Jurkat, Clone E6-1 (cell line): ENCODE measurements around the gene B3GNT2.

Experiments
- DNase-seq: peaks from one replicate; pipeline ENCODE4 v3.0.0-alpha.2; 2011; ENCODE audit warnings: low read depth, low spot score
- H3K4me3 ChIP-seq: 2 replicates; pipeline ENCODE4 v1.5.1; 2011; ENCODE audit warnings: mild to moderate bottlenecking, low read length, control low read depth, moderate library complexity

B3GNT2 gene

DNA sequence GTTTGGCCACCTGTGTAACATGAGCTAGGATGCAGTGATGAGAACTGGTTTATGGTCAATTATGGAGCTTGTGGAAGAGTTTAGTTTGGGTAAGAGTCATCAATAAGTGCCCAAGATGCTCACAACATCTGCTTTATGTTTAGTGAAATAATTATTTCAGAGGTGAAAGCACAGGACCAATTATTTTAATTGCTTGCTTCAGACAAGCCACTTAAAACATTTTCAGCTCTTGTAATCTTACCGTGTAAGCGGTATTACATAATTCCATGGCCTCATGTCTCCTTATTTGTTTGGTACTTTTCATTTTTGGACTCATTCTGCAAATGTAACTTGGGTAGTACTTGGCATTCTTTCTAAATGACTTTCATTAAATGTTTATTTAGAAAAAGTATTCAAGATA, 5.4 kb downstream of the B3GNT2 start:
- DNase-seq: no peak
- H3K4me3 ChIP-seq: no peak overlapping the region

DNA sequence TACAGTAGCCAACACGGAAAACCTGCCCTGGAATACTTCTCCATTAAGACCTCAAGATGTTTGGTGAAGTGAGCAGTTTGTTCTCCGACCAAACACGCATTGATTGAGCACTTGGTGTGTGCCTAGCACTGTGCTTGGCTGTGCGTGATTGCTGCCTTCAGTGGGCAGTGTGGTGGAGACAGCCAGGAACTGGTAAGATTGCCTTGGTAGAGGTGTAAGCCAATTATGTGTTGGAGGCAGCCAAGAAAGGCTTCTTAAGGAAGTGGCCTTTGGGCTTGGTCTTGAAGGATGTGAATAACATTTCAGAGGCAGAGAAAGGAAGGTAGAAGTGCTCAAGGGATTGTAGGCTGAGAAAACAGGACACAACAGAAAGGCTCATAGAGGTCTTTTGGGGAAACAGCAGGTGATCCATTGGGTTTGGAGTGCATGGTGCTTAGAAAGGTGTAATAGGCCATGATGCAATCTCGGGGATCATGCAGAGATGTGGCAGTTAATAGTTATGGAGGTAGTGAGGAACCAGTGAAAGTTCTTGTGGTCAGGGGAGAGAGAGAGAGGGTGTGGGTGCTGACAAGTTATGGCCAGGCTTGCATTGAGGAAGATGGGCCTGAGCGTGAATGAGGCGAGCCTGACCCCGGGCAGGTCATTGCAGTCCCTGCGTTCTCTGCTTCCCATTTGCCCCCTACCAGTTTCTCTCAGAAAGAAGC, 6.3 kb downstream of the B3GNT2 start:
- DNase-seq: no peak
- no peak overlapping the region for H3K4me3 ChIP-seq

DNA sequence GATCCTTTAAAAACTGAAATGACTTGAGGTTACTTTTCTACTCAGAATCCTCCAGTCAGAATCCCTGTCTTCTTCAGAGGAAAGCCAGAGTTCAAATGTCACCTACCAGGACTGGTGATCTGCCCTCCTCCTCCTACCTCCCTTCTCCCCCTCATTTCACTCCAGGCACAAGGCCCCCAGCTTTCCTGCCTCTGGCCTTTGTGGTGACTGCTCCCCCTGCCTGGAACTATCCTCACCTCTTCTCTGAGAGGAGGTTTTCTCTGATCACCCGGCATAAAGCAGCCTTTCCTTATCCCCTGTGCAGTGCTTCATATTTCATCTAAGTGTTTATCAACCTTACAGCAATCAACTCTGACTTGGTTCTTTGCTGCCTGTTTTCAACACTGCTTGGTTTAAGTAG, 6.8 kb downstream of the B3GNT2 start:
- no peak for DNase-seq
- H3K4me3 ChIP-seq: no peak overlapping the region

- no peak for DNase-seq
- H3K4me3 ChIP-seq: no peak overlapping the region
These were observed 7.5 kb downstream of the B3GNT2 start for GRCh38 chr2:62203459-62203858.

DNA sequence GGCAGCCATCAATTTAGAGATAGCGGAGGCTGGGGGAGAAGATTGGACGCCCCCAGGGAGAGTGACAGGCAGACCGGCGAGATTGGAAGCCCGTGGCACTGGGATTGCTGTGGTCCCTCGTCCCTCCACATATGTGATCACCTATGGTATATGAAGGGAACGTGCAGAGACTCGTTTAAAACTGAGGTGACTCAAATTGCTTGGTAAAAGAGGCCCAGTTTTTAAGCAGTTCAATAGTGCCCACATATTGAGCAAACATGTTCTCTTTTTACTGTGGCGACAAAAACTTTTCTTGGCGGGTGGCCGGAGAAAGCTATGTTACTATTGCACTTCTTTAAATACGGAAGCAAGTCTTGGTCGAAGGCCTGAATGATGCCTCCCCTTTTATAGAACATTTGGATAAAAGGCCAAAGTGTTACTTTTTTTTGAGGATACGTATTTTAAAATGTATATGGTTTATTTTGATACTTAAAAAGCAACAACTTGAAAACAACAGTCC, 9.1 kb downstream of the B3GNT2 start:
- no peak overlapping the region for H3K4me3 ChIP-seq
- no peak for DNase-seq

DNA sequence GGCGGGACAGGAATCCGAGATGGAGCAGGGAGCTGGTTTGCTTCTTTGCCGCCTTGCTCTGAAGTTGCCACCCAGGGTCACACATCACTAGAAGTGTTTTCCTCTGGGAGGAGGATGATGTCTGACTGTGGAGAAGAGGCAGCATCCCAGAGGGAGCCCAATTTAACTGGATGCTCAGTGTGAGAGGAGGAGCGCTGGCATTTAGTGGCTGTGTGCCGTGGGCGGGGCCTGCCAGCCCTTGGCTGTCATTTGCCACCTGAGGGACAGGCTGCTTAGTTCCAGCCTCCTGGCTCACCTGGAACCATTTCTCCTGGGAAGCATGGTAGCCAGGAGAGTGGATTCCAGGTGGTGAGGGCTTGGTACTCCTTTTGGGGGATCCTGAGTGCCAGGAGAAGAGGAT, 9.6 kb downstream of the B3GNT2 start:
- no peak overlapping the region for H3K4me3 ChIP-seq
- no peak for DNase-seq

- no peak overlapping the region for H3K4me3 ChIP-seq
- no peak for DNase-seq
These were observed 10.1 kb downstream of the B3GNT2 start for GRCh38 chr2:62206024-62206423.

DNA sequence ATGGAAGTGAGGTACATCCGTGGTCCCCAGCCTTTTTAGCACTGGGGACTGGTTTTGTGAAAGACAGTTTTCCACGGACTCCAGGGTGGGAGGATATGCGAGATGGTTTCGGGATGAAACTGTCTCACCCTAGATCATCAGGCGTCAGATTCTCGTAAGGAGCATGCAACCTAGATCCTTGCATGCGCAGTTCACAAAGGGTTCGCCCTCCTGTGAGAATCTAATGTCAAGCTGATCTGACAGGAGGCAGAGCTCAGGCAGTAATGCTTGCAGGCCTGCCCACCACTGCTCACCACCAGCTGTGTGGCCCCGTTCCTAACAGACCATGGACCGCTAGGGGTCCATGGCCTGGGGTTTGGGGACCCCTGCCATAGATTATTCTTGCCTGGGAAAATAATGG, 11.6 kb downstream of the B3GNT2 start:
- DNase-seq: no peak
- no peak overlapping the region for H3K4me3 ChIP-seq

GRCh38 chr2:62208074-62208757, 12.3 kb downstream of the B3GNT2 start:
- H3K4me3 ChIP-seq: no peak overlapping the region
- DNase-seq: no peak

GRCh38 chr2:62208758-62209114, 12.8 kb downstream of the B3GNT2 start:
- no peak overlapping the region for H3K4me3 ChIP-seq
- DNase-seq: no peak

GRCh38 chr2:62209427-62209991, 13.6 kb downstream of the B3GNT2 start:
- DNase-seq: no peak
- H3K4me3 ChIP-seq: no peak overlapping the region

DNA sequence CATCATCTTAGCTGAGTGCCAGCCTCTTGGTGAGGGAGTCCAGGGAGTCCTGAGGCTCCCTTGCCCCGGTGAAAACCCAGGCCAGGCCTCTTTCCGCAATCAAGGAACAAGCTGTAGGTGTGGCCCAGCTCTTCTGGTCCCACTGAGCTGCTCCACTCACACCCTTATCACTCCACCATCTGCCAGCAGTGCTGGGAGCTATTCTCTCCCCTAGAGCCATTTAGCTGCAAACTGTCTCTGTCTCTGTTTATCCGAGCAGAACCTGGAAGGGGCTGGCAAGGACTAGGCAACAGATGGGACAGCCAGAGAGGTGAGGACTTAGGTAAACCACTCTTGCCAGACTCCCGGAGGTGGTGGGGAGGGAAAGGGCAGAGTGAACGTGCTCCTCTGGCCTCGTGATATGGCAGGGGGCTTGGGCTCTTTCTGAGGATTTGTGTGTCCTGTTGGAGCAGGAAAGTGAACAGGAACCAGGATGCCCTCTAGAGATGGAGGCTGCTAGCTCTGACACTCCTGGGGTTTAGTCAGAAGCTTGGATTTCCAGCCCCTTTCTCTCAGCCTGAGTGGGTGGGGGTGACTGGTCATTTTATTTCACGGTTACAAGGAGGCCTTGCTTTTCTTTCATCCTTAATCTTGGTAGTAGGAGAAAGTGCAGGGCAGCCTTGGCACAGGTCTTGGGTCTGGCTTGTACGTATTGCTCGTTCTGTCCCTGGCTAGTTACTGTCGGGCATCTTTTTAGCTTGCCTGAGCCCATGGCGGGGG, 19.6 kb downstream of the B3GNT2 start:
- H3K4me3 ChIP-seq: no peak overlapping the region
- DNase-seq: no peak

- H3K4me3 ChIP-seq: no peak overlapping the region
- DNase-seq: no peak
These were observed 20.2 kb downstream of the B3GNT2 start for GRCh38 chr2:62216113-62216512.

- no peak for DNase-seq
These were observed 20.7 kb downstream of the B3GNT2 start for GRCh38 chr2:62216616-62217015.

DNA sequence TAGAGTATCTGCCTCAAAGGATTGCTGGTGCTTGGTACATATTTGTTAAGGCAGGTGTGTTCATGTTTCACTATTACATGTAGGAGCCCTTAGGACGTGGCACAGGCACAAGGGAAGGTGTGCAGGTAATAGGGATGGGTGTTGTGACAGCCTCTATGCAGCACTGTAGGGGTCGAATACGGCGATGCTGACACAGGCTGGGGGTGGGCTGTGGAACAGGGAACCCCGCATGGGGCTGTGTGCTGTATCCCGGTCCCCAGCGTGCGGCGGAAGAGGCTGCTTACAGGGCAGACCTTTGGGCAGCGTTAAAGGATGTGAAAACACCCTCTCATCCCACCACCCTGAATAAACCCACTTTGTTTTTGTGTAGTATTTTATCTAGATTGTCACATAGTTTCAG, 21.5 kb downstream of the B3GNT2 start:
- no peak overlapping the region for H3K4me3 ChIP-seq
- DNase-seq: no peak

More at GRCh38 chr2:62216616-62217015, 20.7 kb downstream of the B3GNT2 start:
- H3K4me3 ChIP-seq: no peak overlapping the region

DNA sequence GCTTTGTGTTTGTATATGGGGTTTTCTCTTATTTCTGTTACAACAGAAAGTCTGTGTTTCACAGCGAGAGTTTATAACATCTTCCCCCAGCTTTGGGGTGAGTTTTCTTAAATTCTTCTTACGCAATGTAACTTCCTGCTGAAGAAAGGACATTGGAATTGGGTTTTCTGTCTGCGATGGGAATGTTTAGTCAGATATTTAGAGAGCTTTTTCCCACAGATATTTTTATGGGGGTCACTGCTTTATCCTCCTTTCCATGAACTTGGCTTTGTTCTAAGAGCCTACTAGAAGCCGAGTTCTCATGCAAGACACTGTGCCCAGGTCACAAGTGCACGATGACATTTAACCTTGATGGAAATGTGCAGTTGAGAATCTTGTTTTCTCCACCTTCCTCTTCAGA, 22.1 kb downstream of the B3GNT2 start:
- DNase-seq: no peak

DNA sequence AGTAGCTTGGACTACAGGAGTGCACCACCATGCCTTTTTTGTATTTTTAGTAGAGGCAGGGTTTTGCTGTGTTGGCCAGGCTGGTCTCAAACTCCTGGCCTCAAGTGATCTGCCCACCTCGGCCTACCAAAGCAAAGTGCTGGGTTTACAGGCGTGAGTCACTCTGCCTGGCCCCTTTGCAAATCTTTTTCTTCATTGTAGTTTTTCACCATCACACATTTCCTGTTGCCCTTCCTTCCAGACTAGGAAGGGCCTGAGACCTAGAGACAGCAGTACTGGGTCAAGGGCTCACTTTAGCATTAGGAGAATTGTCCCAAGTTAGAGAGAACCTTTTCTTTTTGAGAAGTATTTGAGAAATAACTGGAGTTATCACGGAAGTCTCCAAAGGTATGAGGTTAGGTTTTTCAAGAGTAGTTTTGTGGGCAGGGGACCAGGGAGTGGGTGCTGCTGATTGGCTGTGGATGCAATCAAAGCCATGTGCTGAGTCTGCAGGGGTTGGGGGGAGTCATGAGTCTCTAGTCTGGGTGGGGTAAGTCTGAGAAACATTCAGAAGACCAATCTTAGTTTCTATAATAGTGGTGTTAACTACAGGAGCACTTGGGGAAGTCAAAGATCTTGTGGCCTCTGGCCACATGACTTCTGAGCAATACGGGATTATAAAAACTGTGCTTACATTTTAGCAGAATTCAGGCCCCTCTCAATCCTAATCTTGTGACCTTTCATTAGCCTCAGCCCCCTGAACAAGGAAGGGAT, 23.7 kb downstream of the B3GNT2 start:
- no peak for DNase-seq
- no peak overlapping the region for H3K4me3 ChIP-seq

More for the DNA sequence above, 22.1 kb downstream of the B3GNT2 start:
- no peak overlapping the region for H3K4me3 ChIP-seq

DNA sequence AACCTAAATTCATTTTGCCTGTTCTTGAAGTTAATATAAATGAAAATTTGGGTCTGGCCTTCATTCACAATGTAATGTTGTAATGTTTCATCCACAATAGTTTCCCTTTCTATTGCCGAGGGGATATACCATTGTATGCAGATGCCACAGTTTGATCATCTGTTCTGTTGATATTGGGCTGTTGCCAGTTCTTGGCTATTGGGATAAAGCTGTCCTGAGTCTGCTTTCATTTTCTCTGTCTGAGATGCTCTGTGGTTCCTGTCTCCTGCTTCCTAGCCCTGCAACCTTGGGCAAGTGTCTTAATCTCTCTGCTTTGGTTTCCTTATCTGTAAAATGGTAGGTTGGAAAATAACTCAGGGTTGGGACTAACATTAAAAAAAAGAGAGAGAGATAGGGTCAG, 25.2 kb downstream of the B3GNT2 start:
- no peak overlapping the region for H3K4me3 ChIP-seq
- DNase-seq: no peak

GRCh38 chr2:62222171-62222570, 26.3 kb downstream of the B3GNT2 start:
- DNase-seq: no peak
- H3K4me3 ChIP-seq: no peak overlapping the region
